Heart right ventricle (tissue), 16 donors: ENCODE data around the gene DNER. TPM values are rescaled to one million over a fixed set of nuclear protein-coding genes. Genes with fewer than 3 reads are reported as not detected.

Experiments
- ATAC-seq, 8 donors: fragments of 200-7000 bp; cut with Tn5 transposase; one replicate each; pipeline ENCODE4 v1.9.1; 2020; ENCODE audit warnings: mild to moderate bottlenecking in 8 of 8, moderate library complexity in 8 of 8, moderate number of reproducible peaks in 1 of 8
- DNase-seq, 2 donors: peaks; one replicate each; pipeline ENCODE4 v3.0.0-alpha.2; 2020
- H3K27ac ChIP-seq, 10 donors: fragments of 200-600 bp; sonication (generic) in 2 of 10; one replicate each; pipeline versions ENCODE4 v1.5.0 to v1.8.0; 2020 to 2022; ENCODE audit warnings: mild to moderate bottlenecking in 3 of 10
- H3K27me3 ChIP-seq, 7 donors: fragments of 200-600 bp; one replicate each; pipeline ENCODE4 v1.8.0; 2021 to 2022; ENCODE audit warnings: mild to moderate bottlenecking in 2 of 7
- H3K36me3 ChIP-seq, 9 donors: fragments of 200-600 bp; sonication (generic) in 1 of 9; one replicate each; pipeline versions ENCODE4 v1.5.0 to v1.8.0; 2020 to 2022; ENCODE audit warnings: mild to moderate bottlenecking in 2 of 9
- H3K4me1 ChIP-seq, 9 donors: fragments of 200-600 bp; sonication (generic) in 1 of 9; one replicate each; pipeline versions ENCODE4 v1.5.0 to v1.8.0; 2020 to 2022; ENCODE audit warnings: mild to moderate bottlenecking in 4 of 9
- H3K4me3 ChIP-seq, 10 donors: fragments of 200-600 bp; sonication (generic) in 2 of 10; one replicate each; pipeline versions ENCODE4 v1.5.0 to v1.8.0; 2020 to 2022; ENCODE audit warnings: mild to moderate bottlenecking in 7 of 10, moderate library complexity in 2 of 10
- H3K9me3 ChIP-seq, 11 donors: fragments of 200-600 bp in 10 of 11; sonication (generic) in 2 of 11; one replicate each; pipeline versions ENCODE4 v1.5.0 to v1.8.0; 2013 to 2022; ENCODE audit warnings: mild to moderate bottlenecking in 2 of 11, control low read depth in 1 of 11, moderate library complexity in 1 of 11
- WGBS, 2 donors: extraction: QIAGEN DNeasy Blood & Tissue Kit; methylation state at CpG; one replicate each; pipeline ENCODE4 v1.1.7; 2013; ENCODE audit warnings: inconsistent platforms in 1 of 2; 5-methylcytosine and 5-hydroxymethylcytosine counted together
- intact Hi-C, 10 donors: fragments of 100-400 bp; cut with DNase I; formaldehyde crosslinking; loops; one replicate each; pipeline versions ENCODE4 v1.11.1 to v1.14.2; 2022
- polyA plus RNA-seq, 2 donors: library from polyadenylated mRNA; stranded (reverse); fragments of 200-250 nt; gene quantifications; one replicate each; pipeline ENCODE4 v1.2.3, GENCODE V29; 2013
- total RNA-seq, 10 donors: library from RNA; stranded (reverse); fragmentation: NEBNext Ultra II Directional in 3 of 10; extraction: Animal tissue kit (Norgen Biotek cat#: 25700) in 3 of 10; gene quantifications; one replicate each; pipeline versions ENCODE4 v1.2.1 to v1.2.4, GENCODE V29; 2021 to 2023
- TF ChIP-seq, protein P1 (sequence below), 9 donors: fragments of 200-600 bp; sonication (generic) in 2 of 9; IDR thresholded peaks; one replicate each; pipeline versions ENCODE4 v1.5.0 to v1.8.0; 2021 to 2022; ENCODE audit warnings: antibody characterized with exemption in 9 of 9, mild to moderate bottlenecking in 5 of 9, moderate library complexity in 1 of 9
- donor health status: Arrhythmogenic right ventricular cardiomyopathy.
- donor health status: ischemic (EF 13 %, LVEDD 7.1; RV severe dilation, severe dysfunction).
- donor health status: healthy with polysubstance abuse.
- donor health status: DM: no; HTN: yes; CAD: no.
- donor health status: DM: no; HTN: no; CAD: no.
- donor health status: ischemic (EF 25% LVEDD 6.9; RV normal size, moderate dysfunction).
- donor health status: ischemic (EF 25% LVEDD 5.7; RV mildly dilated, moderate dysfunction).
- donor health status: healthy.
- donor health status: DM: yes; HTN: yes; CAD: no.
- donor health status: Ischemic cardiomyopathy.
- donor health status: ischemic (EF 35%, LVEDD 5.7; RV mildly dilated, moderate dysfunction).
- donor health status: nonischemic (EF 11% LVEDD 7.7; RV severe dilation, severe dysfunction).
- donor health status: DM: yes; HTN: yes; CAD: no.
- donor health status: PGD.
- donor health status: ischemic (EF 29% LVEDD 5.4; RV normal size, mild dysfunction).
- donor health status: nonischemic (EF 23%, LVEDD 6.1; RV moderate dilation, normal function).

The DNER gene
- total and polyA plus RNA-seq, 12 donors: 0.13 to 1.8 (median 0.69) TPM; not detected in 2

DNA sequence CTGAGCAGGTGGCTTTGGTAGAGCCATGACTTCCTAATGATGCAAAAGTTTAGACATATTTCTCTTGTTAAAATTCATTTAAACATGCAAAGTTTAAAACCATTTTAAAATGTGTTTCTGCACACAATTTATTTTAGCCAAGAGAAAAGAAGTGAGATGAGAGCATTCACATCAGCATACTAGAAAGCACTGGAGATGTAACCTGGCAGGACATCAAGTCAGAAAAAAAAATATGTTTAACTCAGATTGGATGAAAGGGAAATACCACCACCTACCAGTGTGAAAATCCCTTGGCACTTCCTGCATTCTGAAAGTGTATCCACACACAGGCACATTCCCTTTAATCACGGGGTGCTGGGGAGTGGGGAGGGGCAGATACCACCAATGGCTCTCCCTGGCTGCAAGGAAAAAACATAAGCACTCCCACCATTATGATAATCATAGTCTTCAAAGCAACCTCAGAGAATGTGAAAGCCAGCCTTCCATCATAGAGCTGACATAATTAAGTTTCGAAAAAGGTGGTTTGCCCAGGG is 25.0 kb downstream of the DNER start:
- H3K4me3 ChIP-seq: no peak overlapping the region
- 46 to 59% methylated on average over 2 of the region's 2 CpGs for WGBS, 2 donors
- H3K9me3 ChIP-seq: peaks cover 0 to 19% (median 0%) of the 10 kb centered on the region in 11 donors
- no peaks in the 10 kb centered on the region for H3K4me1 ChIP-seq
- ATAC-seq (no peak), DNase-seq (no peak)
- intact Hi-C loops: no loop called here
- TF ChIP-seq, protein P1, sequence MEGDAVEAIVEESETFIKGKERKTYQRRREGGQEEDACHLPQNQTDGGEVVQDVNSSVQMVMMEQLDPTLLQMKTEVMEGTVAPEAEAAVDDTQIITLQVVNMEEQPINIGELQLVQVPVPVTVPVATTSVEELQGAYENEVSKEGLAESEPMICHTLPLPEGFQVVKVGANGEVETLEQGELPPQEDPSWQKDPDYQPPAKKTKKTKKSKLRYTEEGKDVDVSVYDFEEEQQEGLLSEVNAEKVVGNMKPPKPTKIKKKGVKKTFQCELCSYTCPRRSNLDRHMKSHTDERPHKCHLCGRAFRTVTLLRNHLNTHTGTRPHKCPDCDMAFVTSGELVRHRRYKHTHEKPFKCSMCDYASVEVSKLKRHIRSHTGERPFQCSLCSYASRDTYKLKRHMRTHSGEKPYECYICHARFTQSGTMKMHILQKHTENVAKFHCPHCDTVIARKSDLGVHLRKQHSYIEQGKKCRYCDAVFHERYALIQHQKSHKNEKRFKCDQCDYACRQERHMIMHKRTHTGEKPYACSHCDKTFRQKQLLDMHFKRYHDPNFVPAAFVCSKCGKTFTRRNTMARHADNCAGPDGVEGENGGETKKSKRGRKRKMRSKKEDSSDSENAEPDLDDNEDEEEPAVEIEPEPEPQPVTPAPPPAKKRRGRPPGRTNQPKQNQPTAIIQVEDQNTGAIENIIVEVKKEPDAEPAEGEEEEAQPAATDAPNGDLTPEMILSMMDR (IDR thresholded peaks at IDR 0.05): no peak
- no peaks in the 10 kb centered on the region for H3K36me3 ChIP-seq
- peaks cover 0 to 12% (median 0%) of the 10 kb centered on the region in 7 donors for H3K27me3 ChIP-seq
- H3K27ac ChIP-seq: no peak overlapping the region

DNA sequence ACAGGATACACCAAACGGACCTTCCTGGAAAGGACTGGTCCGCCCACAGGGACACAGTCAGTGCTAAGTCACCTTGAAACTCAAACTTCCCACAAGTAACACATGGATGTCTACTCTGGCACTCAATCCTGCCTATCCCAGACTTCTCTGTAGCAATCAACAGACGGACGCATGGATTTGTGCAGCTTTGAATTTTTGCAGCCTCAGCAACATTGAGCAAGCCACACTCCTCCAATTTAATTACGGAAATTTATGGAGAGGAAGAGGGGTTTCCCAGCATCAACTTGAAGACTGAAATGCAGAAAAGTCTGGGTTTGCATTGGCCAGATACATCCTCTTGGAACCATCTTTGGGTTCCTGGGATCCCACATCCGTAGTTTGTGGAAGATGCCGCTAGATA is 26.2 kb downstream of the DNER start:
- intact Hi-C loops: no loop called here
- H3K27me3 ChIP-seq: peaks cover 0 to 13% (median 0%) of the 10 kb centered on the region in 7 donors
- WGBS, 2 donors: 87 to 88% methylated on average over 7 of the region's 7 CpGs
- no peaks in the 10 kb centered on the region for H3K36me3 ChIP-seq
- H3K4me1 ChIP-seq: no peaks in the 10 kb centered on the region
- H3K4me3 ChIP-seq: no peak overlapping the region
- no peak overlapping the region for H3K27ac ChIP-seq
- no peak for DNase-seq
- TF ChIP-seq, protein P1 (IDR thresholded peaks at IDR 0.05): no peak
- peaks cover 0 to 19% (median 0%) of the 10 kb centered on the region in 11 donors for H3K9me3 ChIP-seq
- no peak for ATAC-seq

DNA sequence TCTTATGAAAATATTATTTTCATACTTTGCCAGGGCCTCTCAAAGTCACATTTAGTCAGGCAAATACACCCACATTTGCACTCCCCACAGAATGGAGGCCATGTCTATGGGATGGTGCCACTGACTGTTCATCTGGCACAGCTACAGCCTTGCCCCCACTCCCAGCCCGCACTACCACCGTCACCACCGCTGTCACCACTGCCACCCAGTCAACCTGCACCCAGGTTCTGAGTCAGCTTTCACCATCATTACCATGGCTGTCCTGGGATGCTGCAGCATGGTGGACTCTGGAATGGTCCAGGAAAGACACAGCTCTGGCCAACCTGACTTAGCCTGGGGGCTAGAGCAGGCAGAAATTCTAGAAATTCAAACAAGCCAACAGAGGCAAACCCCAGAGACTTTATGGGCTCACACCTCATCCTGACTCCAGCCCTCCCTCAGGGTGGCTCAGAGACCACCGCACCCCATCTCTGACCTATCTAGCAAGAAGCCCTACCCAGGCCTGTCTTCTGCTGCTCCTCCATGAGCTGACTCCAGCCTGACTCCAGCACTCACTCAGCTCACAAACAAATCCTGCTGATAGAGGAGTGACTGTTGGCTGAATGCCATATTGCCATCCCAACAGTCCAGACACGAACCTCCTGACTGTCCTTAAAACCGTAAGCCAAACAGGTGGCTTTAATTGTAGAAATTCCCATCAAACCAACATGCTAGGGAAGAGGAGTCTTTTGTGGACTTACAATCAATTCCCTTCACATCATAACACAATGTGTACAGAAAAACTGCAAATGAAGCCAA is 28.0 kb downstream of the DNER start:
- no peaks in the 10 kb centered on the region for H3K4me1 ChIP-seq
- 74 to 77% methylated on average over 6 of the region's 6 CpGs for WGBS, 2 donors
- no peaks in the 10 kb centered on the region for H3K36me3 ChIP-seq
- no peak overlapping the region for H3K4me3 ChIP-seq
- DNase-seq: no peak
- H3K9me3 ChIP-seq: peaks cover 0 to 12% (median 0%) of the 10 kb centered on the region in 11 donors
- peaks cover 0 to 15% (median 0%) of the 10 kb centered on the region in 7 donors for H3K27me3 ChIP-seq
- TF ChIP-seq, protein P1 (IDR thresholded peaks at IDR 0.05): no peak
- H3K27ac ChIP-seq: no peak overlapping the region
- intact Hi-C loops: no loop called here
- ATAC-seq: no peak

DNA sequence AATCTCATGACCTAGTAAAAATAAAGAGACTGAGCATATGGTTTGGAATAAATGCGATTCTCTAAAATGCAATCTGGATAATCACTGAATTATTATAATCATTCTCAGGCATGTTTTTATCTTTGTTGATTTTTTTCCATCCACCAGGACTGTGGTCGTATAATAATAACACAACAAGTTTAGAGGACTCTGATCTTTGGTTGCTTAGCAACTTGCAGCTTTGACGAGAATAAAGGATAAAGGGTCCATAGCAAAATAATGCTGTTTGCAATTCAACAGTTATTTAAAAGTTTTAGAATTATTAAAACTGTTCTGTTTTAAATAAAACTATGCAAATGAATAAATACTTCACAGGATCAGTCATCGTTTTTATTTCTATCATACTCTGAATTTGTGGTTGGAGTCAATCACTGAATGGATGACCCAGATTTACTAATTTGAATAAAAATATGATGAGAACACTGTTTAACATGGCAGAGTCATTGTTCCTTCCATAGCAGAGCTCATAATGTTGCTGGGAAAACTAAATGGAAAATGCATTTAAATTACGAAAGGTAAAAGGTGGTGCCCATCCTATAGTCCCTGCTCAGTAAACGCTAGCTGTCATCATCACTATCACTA is 29.3 kb downstream of the DNER start:
- 80 to 82% methylated on average over 6 of the region's 6 CpGs for WGBS, 2 donors
- TF ChIP-seq, protein P1 (IDR thresholded peaks at IDR 0.05): no peak
- H3K4me3 ChIP-seq: no peak overlapping the region
- H3K27me3 ChIP-seq: peaks cover 0 to 25% (median 8%) of the 10 kb centered on the region in 7 donors
- no peaks in the 10 kb centered on the region for H3K36me3 ChIP-seq
- no peak overlapping the region for H3K27ac ChIP-seq
- DNase-seq (no peak), ATAC-seq (no peak)
- peaks cover 0 to 3% (median 0%) of the 10 kb centered on the region in 11 donors for H3K9me3 ChIP-seq
- intact Hi-C loops: no loop called here
- no peaks in the 10 kb centered on the region for H3K4me1 ChIP-seq
